Measurements from ENCODE around the gene TPP2.

GRCh38 chr13:102678339-102679107 is 81.7 kb downstream of the TPP2 start:
- no peak for TF ChIP-seq CTCF (IDR thresholded peaks at IDR 0.05; ENCODE audit: low read depth, low read length)
- TF ChIP-seq EZH2phosphoT487 (IDR thresholded peaks at IDR 0.05; ENCODE audit: low read depth), result no peak
